ENCODE results near the gene NOP9. TPM values are rescaled to one million over a fixed set of nuclear protein-coding genes. Genes with fewer than 3 reads are reported as not detected.

Gene NOP9
- total and polyA plus RNA-seq, 9 of the 15 experiments (the other 6 are each of a cell fraction or from before 2014, with no cell fraction given), result 1.0 to 27.9 (median 15.1) TPM

GRCh38 chr14:24299255-24300191 lies at the start of gene NOP9, which contains the start of gene DHRS1 (continued):
- TF ChIP-seq ARID4B (CRISPR knock-in tag; IDR thresholded peaks at IDR 0.05), result 0 out of 2 replicates have a peak, but pooled peaks have one; percentile 44
- 0 out of 2 replicates have a peak, but pooled peaks have one; percentile 21 for TF ChIP-seq TGIF2 (CRISPR knock-in tag; IDR thresholded peaks at IDR 0.05)
- TF ChIP-seq SAP30 (IDR thresholded peaks at IDR 0.05; ENCODE audit: borderline replicate concordance, insufficient read depth, low read depth, low read length, poor library complexity, severe bottlenecking), result peak; percentile 39
- peak; percentile 29 for TF ChIP-seq CCNT2 (IDR thresholded peaks at IDR 0.05; ENCODE audit: borderline replicate concordance, extremely low read depth, insufficient read length, low read depth, low read length)
- peak; percentile 62 for TF ChIP-seq SUPT5H (IDR thresholded peaks at IDR 0.05)
- no peak for TF ChIP-seq MCM7 (IDR thresholded peaks at IDR 0.05)
- TF ChIP-seq MCM3 (IDR thresholded peaks at IDR 0.05), result no peak
- TF ChIP-seq ZNF253 (CRISPR knock-in tag; conservative IDR thresholded peaks at IDR 0.05), result no peak
- peak; percentile 83 to 93 for TF ChIP-seq MNT (conservative IDR thresholded peaks at IDR 0.05)
- TF ChIP-seq TAF1 (IDR thresholded peaks at IDR 0.05; ENCODE audit: control insufficient read depth, extremely low read depth, insufficient read depth, low read length, severe bottlenecking), result peak; percentile 54
- TF ChIP-seq L3MBTL2 (IDR thresholded peaks at IDR 0.05), result 0 out of 2 replicates have a peak, but pooled peaks have one; percentile 23
- TF ChIP-seq ZNF586 (CRISPR knock-in tag; conservative IDR thresholded peaks at IDR 0.05), result no peak
- no peak for TF ChIP-seq GTF2A2 (tag; IDR thresholded peaks at IDR 0.05)
- peak; percentile 75 for TF ChIP-seq MAX (CRISPR knock-in tag; IDR thresholded peaks at IDR 0.05)
- TF ChIP-seq ZNF77 (CRISPR knock-in tag; IDR thresholded peaks at IDR 0.05), result no peak
